GM19099 (cell line): Measurements from ENCODE around the gene GET4.

ENCODE experiments used
- POLR2A ChIP-seq: IDR thresholded peaks from 3 replicates; pipeline ENCODE4 v1.6.1; 2011; ENCODE audit warnings: low read depth; ENCODE audit not compliant: insufficient read length; ENCODE audit errors: extremely low read depth

Gene GET4

GRCh38 chr7:876077-876971, at the start of gene GET4:
GET4 (plus strand) TSS chr7:876554; CDS start chr7:876646, 92 bp downstream.
- TF ChIP-seq POLR2A = peak; percentile 86

GRCh38 chr7:828793-829561, 47.4 kb upstream of the GET4 start:
- TF ChIP-seq POLR2A = no peak

GRCh38 chr7:830069-830468, 46.3 kb upstream of the GET4 start:
- no peak for TF ChIP-seq POLR2A

GRCh38 chr7:831596-832166, 44.7 kb upstream of the GET4 start:
- TF ChIP-seq POLR2A = no peak

GRCh38 chr7:832167-832967, 44.0 kb upstream of the GET4 start, which contains the start of gene SUN1:
SUN1 (plus strand) TSS chr7:832476; CDS start chr7:832525, 49 bp downstream.
- no peak for TF ChIP-seq POLR2A

GRCh38 chr7:832968-833424, 43.4 kb upstream of the GET4 start:
- no peak for TF ChIP-seq POLR2A

GRCh38 chr7:833601-834258, 42.6 kb upstream of the GET4 start:
- TF ChIP-seq POLR2A = no peak

GRCh38 chr7:834277-834676, 42.1 kb upstream of the GET4 start:
- TF ChIP-seq POLR2A = no peak

GRCh38 chr7:835021-835420, 41.3 kb upstream of the GET4 start:
- TF ChIP-seq POLR2A = no peak

- no peak for TF ChIP-seq POLR2A
Measured at GRCh38 chr7:835485-836401, 40.6 kb upstream of the GET4 start.

GRCh38 chr7:836429-836828, 39.9 kb upstream of the GET4 start:
- no peak for TF ChIP-seq POLR2A

GRCh38 chr7:837001-837400, 39.4 kb upstream of the GET4 start:
- TF ChIP-seq POLR2A = no peak

GRCh38 chr7:840001-840600, 36.3 kb upstream of the GET4 start:
- TF ChIP-seq POLR2A = no peak
